ENCODE measurements around the gene GAST.
"Not testable (repeated sequence)": the region's sequence is repeated elsewhere in the genome, so short reads cannot be mapped to it uniquely, and the experiment has no call there.

Gene GAST, protein sequence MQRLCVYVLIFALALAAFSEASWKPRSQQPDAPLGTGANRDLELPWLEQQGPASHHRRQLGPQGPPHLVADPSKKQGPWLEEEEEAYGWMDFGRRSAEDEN

GRCh38 chr17:41711669-41712400 is at the start of gene GAST:
Gene GAST (plus strand): TSS chr17:41712331. CDS start chr17:41715437, 3,106 bp downstream.
- DNase-seq = no peak

- no peak for DNase-seq
These were observed 48.5 kb upstream of the GAST start for GRCh38 chr17:41663451-41664171.

- DNase-seq = no peak
These were observed 48.0 kb upstream of the GAST start for GRCh38 chr17:41664172-41664457.

GRCh38 chr17:41664587-41665565 is 47.3 kb upstream of the GAST start:
- no peak for DNase-seq

GRCh38 chr17:41665566-41666236 is 46.4 kb upstream of the GAST start:
- DNase-seq = peak; percentile 93

GRCh38 chr17:41666237-41666641 is 45.9 kb upstream of the GAST start:
- DNase-seq = no peak

GRCh38 chr17:41666708-41667279 is 45.3 kb upstream of the GAST start:
- peak; percentile 91 for DNase-seq

DNA sequence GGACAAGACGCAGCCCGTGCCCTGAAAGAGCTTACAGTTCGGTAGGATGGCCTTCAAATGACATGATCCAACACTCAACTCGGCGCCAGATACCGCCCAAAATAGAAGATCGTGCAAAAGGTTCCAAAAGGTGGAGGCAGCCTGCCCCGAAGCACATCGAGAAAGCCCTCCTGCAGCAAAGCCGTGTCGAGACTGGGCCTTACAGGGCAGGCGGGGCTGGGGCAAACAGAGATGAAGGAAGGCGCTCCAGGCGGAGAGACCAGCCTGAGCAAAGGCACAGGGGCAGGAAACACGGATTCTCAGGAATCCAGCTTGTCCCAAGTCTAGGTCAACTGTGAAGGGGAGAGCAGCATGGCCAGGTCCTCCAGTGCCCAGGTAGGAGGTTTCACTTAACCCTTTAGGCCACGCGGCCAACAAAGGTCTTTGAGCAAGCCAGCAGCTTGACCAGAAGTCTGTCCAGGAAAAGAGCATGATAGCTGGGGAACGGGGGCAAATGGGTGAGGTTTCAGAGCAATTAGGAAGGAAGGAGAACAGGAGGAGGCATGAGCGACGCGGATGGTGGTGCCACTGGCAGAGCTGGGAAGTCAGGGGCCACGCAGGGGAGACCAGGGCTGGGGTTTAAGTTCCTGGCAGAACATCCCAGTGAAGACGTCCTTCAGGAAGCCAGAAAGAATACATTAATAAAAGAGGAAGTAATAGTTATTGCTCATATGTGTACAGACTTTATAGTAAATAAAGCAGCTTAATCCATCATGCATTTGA is 44.7 kb upstream of the GAST start:
- DNase-seq = no peak

DNA sequence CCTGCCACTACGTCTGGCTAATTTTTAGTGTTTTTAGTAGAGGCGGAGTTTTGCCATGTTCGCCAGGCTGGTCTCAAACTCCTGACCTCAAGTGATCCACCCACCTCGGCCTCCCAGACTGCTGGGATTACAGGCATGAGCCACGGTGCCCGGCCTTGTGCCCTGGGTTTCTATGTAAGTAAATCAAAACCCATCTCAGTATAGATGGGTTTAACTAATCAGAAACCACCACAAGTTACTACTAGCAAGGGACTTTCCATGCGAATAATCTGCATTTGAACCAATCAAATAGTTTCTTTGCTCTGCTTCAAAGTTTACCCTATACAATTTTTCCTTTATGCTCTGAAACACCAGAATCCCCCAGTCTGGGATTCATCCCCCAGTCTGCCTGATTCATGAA is 40.0 kb upstream of the GAST start:
- no peak for DNase-seq

GRCh38 chr17:41675157-41676057 is 36.7 kb upstream of the GAST start:
- not testable (repeated sequence) for DNase-seq

GRCh38 chr17:41676058-41676419 is 36.1 kb upstream of the GAST start:
- DNase-seq = no peak

DNA sequence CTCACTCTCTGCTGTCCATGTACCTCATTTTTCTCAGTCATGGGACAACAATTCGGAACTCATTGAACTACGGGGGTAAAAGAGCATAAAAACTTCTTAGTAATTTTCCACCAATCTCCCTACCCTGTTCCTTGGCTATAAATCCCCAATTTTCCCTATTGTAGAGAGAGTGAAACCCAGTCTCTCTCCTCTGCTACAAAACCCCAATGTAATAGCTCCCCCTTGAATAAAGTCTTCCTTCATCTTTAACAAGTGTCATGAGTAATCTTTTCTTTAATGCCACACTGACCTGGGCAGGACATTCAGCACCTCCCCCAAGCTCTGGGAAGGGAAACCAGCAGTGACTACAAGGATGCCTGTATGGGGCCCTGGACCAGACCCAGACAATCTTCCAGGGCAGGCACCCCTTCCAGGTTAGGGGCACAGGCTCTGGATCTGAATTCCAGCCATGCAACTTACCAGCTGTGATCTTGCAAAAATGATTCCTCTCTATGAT is 33.7 kb upstream of the GAST start:
- DNase-seq = no peak

GRCh38 chr17:41678907-41679739 is 33.0 kb upstream of the GAST start:
- no peak for DNase-seq

DNA sequence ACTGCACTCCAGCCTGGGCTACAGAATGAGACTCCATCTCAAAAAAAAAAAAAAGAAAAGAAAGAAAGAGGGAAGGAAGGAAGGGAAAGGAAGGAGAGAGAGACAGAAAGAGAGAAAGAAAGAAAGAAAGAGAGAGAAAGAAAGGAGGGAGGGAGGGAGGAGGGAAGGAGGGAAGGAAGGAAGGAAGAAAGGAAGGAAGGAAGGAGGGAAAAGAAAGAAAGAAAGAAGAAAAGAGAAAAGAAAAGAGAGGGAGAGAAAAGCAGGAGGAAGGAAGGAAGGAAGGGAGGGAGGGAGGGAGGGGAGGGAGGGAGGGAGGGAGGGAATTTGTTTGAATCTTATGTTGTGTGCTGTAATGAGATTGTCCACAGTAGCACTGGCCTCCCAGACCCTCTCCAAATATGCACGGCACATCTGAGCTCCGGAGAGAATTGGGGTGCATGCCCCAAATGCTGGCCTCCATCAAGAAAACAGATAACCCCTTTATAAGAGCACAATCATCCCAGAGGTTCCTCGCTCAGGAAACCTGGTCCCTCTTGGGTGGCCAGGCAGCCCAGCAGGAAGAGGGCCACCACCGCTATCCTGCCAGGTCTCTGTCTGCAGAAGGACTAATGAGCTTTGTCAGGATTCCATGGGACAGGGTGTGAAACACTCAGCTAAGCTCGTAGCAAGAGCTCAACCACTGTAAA is 32.2 kb upstream of the GAST start:
- no peak for DNase-seq

- no peak for DNase-seq
These were observed 31.6 kb upstream of the GAST start for GRCh38 chr17:41680426-41681040.

GRCh38 chr17:41681776-41682175 is 30.4 kb upstream of the GAST start:
- no peak for DNase-seq

DNA sequence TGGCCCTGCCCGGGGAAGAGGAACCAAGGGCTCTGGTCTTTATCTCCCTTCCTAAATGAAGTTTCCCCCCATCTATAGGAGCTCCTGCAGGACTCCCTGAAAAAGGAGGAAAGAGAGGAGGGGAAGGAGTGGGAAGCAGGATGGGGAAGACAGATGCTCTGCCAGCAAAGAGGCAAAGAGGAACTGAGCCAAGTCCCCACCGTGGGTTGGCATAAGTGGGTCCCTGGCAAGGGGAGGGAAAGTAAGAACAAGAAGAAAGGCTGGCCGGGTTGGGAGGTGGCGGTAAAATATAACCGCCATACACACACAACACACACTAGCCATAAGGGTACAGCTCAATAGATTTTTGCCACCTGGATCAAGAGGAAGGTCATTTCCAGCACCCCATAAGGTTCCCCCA is 29.5 kb upstream of the GAST start:
- DNase-seq = no peak

DNA sequence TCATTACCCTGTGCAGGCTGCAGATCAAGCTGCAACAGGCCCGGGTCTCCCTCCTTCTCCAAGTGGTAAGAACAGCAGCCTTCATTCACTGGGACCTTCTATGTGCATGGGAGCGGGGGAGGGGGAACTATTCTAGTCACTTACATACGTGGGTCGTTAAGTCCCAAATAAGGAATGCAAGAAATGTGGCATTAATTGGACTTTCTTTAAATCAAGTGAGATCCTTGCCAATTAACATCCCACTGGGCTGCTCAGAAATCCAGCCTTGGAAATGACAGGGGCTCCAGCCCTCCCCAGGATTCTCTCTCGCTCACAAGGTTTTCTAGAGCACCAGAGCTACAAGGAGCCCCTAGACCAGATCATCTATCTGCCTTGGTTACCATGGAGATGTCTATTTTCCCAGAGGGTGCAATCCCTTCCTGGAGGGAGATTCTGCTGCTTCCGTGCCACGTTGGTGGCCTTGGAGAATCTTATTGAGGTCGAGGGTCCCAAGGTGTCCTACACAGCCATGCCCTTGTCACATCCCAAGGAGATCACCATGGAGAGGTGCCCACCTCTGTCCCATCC is 28.6 kb upstream of the GAST start:
- no peak for DNase-seq
